HG03575 (cell line): Measurements from ENCODE around the gene THAP3.
"Not testable (repeated sequence)": the region's sequence is repeated elsewhere in the genome, so short reads cannot be mapped to it uniquely, and the experiment has no call there.

ENCODE experiments used
- ATAC-seq: cut with Tn5 transposase; IDR thresholded peaks from one replicate; pipeline ENCODE4 v1.9.1; 2021; ENCODE audit not compliant: unreplicated experiment, insufficient number of reproducible peaks, low FRiP score; ENCODE audit errors: extremely low read depth

Gene THAP3

DNA sequence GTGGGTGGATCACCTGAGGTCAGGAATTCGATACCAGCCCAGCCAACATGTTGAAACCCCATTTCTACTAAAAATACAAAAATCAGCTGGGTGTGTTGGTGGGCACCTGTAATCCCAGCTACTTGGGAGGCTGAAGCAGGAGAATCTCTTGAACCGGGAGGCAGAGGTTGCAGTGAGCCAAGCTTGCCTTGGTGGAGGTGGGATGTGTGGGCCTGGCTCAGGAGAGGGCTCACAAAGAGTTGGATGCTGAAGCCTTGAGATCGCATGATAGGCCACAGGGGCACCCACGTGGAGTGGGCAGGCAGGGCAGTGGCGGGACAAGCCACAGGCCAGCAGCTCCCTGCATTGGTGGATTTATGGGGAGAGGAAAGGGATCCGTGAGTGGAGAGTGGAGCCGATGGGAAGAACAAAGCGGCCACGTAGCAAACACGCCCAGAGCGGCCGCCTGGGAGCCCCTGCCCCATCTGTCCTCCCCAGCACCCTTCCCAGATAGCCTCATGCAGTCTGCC lies 4.4 kb downstream of the THAP3 start:
- ATAC-seq, result no peak

- ATAC-seq, result no peak
Observed at GRCh38 chr1:6630027-6630426, 5.4 kb downstream of the THAP3 start.

- no peak for ATAC-seq
Observed at GRCh38 chr1:6631058-6631457, 6.4 kb downstream of the THAP3 start.

DNA sequence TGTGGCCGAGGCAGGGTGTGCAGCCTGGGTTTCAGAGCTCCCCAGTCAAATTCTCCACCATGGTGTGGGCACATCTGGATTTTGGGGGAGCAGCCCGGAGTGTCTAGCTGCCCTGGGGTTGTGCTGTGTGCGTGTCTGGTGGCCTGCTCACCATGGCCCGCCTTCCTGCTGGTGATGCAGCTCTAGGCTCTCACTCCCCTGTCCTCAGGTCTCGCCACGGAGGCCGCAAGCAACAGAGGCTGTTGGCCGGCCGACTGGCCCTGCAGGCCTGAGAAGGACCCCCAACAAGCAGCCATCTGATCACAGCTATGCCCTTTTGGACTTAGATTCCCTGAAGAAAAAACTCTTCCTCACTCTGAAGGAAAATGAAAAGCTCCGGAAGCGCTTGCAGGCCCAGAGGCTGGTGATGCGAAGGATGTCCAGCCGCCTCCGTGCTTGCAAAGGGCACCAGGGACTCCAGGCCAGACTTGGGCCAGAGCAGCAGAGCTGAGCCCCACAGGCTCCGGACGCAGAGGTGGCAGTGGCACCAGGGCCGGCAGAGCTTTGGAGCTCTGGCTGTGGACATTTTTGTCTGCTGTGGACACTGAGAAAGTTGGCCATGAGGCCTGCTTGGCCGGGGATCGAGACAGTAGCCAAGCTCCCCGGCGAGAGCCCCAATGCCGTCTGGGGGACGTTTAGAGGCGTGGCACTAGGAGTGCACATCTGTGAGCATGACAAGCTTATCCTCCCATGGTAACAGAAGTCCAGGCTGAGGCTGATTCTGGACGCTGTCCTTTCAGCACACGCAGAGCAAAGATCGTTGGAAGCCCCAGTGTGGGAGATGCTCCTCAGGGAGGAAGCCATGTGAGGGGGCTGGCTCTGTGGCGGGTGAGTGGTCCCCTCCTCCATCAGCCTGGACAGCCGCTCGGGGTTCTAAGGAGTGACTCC lies 8.2 kb downstream of the THAP3 start:
- ATAC-seq, result no peak

- ATAC-seq, result no peak
Observed at GRCh38 chr1:6634371-6635052, 9.8 kb downstream of the THAP3 start.

GRCh38 chr1:6635161-6635909 lies 10.7 kb downstream of the THAP3 start:
- no peak for ATAC-seq

GRCh38 chr1:6635910-6636760 lies 11.5 kb downstream of the THAP3 start:
- no peak for ATAC-seq

DNA sequence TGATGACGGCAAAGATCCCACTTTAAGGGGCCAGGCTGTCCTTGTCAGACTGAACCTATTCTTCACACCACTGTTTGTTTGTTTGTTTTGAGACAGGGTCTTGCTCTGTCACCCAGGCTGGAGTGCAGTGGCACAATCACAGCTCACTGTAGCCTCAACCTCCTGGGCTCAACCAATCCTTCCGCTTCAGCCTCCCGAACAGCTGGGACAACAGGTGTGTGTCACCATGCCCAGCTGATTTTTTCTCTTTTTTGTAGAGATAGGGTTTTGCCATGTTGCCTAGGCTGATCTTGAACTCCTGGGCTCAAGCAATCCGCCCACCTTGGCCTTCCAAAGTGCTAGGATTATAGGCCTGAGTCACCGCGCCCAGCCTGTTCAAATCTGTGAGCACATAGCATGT lies 12.1 kb downstream of the THAP3 start:
- not testable (repeated sequence) for ATAC-seq

GRCh38 chr1:6637770-6638169 lies 13.1 kb downstream of the THAP3 start:
- no peak for ATAC-seq

DNA sequence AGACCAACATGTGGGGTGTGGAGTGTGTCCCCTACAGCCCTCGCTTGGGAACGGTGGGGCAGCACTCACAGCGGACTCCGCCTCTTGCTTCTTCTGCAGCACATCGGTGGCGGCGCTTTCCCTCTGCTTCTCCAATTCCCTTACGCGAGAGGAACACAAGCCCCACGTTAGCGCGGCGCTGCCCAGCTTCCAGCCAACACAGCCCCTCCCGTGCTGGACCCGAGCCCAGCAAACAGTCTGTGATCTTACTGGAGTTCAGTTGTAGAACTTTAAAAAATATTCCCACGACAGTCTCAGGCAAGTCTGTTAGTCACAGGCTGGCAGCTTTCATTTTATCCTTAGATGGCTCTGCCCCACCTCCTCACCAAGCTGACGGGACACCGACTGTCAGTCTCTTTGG lies 13.6 kb downstream of the THAP3 start:
- no peak for ATAC-seq

DNA sequence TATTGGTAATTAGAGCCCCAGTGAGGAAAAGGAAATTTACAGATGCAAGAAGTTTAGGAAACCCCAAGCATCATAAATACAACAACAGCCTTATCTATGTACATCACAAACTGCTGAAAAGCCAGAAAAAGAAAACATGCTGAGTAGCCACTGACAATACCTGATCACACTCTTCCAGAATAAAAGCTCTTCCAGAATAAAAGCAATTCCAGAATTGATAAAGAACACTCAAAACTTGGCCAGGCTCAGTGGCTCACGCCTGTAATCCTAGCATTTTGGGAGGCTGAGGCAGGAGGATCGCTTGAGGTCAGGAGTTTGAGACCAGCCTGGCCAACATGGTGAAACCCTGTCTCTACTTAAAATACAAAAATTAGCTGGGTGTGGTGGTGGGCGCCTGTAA lies 16.2 kb downstream of the THAP3 start:
- not testable (repeated sequence) for ATAC-seq

GRCh38 chr1:6645018-6645417 lies 20.4 kb downstream of the THAP3 start:
- no peak for ATAC-seq

DNA sequence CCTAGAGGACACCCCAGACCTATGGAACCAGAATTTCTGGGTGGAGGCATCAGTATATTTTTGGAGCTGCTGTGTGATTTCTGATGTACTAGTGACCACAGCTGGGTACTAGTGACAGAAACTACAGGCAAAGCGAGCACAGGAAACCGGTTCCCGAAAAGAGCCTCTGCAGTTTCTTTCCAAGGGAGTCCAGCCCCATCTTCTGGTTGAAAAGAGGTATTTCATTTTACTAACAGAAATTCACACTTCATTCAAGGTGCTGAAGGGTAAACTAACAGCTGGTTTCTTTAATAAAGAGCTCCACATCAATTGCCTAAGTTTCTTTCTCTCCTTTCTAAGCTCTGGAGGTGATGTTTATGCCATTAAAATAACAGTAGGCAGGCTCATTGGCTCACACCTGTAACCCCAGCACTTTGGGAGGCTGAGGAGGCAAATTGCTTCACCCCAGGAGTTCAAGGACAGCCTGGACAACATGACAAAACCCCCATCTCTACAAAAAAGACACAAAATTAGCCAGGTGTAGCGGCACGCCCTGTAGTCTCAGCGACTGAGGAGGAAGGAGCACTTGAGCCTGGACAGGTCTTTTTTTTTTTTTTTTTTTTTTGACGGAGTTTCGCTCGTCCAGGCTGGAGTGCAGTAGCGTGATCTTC lies 22.0 kb downstream of the THAP3 start:
- ATAC-seq, result no peak

DNA sequence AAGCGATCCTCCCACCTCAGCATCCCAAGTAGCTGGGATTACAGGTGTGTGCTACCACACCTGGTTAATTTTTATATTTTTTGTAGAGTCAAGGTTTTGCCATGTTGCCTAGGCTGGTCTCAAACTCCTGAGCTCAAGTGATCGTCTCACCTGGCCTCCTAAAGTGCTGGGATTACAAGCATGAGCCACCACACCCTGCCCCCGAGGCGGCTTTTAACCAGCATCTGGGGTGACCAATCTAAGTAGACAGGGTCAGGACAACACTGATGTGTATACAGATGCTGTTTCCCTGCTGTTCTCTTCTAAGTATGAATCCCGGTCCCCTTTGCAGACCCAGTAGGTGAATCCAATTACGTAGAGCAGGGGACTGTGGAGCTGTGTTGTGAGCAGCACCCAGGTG lies 23.9 kb downstream of the THAP3 start:
- ATAC-seq, result no peak

- ATAC-seq, result no peak
Observed at GRCh38 chr1:6651909-6652308, 27.2 kb downstream of the THAP3 start.

GRCh38 chr1:6652986-6653385 lies 28.3 kb downstream of the THAP3 start:
- no peak for ATAC-seq

DNA sequence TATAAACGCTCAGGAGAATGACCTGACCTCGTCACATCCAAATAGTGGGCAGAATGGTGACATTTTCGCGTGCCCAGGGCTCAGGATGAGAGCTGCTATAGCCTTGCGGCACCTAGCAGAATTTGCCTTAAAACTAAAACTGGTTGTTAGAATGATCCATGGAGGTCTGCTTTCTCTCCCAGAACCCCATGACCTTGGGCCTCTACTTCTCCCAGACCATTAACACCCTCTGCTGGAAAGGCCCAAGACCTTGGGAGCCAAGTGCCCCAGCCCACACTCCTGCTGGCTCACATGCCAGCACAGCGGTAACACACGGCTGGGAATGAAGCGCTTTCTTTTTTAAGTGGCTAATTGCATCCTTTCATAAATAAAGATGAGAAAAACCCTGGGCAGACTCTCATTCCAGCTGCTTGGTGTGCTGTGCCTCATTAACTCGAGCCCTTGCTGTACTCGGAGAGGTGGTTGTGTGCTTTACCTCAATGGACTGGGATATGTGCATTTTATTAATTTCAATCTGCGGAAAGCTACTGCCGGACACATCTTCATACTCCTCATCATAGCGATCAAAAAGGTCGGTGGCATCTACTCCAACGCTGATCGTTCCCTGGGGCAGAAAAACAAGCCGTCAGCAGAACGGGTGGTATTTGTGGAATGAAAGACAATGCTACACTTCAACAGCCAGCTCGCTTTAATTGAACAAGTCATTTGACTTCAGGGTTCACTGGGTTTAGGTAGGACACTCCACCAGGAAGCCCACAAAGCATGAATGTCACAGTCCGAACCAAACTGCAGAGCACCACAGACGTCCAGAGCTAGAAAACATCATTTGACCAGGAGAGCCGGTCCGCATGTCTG lies 29.0 kb downstream of the THAP3 start:
- ATAC-seq, result no peak
